ENCODE data around the gene ICAM3.
"Not testable (repeated sequence)": the region's sequence is repeated elsewhere in the genome, so short reads cannot be mapped to it uniquely, and the experiment has no call there.

- TF ChIP-seq CTCF (IDR thresholded peaks at IDR 0.05; ENCODE audit: poor library complexity); EZH2 (IDR thresholded peaks at IDR 0.05; ENCODE audit: borderline replicate concordance); EZH2phosphoT487 (IDR thresholded peaks at IDR 0.05; ENCODE audit: low read depth, severe bottlenecking, unreplicated experiment): not testable (repeated sequence)
Observed at GRCh38 chr19:10383223-10383499, 43.7 kb upstream of the ICAM3 start.

Data from hepatocyte (in vitro differentiated cells).